ENCODE measurements around the gene APOC3.
"Not testable (repeated sequence)": the region's sequence is repeated elsewhere in the genome, so short reads cannot be mapped to it uniquely, and the experiment has no call there.

Gene APOC3

DNA sequence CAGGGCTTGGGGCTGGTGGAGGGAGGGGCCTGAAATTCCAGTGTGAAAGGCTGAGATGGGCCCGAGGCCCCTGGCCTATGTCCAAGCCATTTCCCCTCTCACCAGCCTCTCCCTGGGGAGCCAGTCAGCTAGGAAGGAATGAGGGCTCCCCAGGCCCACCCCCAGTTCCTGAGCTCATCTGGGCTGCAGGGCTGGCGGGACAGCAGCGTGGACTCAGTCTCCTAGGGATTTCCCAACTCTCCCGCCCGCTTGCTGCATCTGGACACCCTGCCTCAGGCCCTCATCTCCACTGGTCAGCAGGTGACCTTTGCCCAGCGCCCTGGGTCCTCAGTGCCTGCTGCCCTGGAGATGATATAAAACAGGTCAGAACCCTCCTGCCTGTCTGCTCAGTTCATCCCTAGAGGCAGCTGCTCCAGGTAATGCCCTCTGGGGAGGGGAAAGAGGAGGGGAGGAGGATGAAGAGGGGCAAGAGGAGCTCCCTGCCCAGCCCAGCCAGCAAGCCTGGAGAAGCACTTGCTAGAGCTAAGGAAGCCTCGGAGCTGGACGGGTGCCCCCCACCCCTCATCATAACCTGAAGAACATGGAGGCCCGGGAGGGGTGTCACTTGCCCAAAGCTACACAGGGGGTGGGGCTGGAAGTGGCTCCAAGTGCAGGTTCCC, at the start of gene APOC3:
Gene APOC3, plus strand, starts transcription at position 383 of the 659 bp plus-strand sequence. CDS start 676 bp downstream, outside the sequence.
- no peak for DNase-seq

DNA sequence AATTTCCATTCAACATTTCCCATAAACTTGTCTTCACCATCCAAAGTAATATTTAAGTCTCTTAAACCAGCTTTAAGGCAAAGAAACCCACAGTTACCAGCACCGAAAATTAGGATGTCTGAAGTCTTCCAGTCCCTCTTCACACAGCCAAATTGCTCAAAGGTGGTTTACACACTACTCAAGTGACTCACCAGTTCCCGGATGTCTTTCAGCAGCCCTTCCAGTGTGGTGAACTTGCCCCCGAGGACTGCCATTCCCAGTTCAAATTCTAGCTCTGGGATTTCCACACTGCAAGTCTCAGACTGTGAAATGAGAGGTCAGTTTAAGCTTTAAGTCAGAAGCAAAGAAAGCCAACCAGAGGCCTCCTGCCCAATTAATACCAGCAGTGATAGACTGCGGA, 47.0 kb upstream of the APOC3 start:
- no peak for DNase-seq

DNA sequence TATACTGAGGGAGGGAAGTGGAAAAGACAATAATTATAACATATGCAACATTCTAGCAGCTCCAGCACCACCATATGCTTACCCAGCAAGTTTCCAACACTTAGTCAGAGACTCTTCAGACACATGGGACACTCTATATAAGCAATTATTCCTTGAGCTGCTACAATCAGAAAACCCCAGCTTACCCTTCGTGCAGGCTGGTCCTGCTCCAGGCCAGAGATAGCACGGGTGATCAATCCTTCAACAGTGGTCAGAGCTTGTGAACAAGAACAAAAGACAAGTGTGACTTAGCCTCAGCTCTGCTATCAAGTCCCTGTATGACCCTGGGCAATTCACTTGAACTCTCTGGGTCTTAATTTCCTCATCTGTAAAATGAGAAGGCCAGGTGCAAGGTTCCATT, 43.4 kb upstream of the APOC3 start:
- no peak for DNase-seq

DNA sequence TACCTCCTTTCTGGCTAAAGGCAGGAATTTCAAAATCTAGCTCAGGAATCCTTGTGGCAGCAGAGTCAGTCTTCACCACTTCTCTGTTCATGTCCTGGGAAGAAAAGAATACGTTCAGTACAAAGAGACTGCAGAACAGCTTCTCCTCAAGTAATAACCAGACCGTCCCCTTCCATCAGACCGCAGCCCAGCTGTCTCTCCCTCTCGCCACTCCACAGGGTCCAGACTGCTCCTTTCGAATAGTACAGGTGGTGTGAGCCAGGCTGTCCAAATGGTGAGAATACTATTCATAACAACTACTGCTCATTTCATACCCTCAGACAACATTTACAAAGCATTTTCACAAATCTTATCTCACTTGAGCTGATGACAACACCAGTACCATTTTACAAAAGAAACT, 42.7 kb upstream of the APOC3 start:
- DNase-seq, result no peak

DNA sequence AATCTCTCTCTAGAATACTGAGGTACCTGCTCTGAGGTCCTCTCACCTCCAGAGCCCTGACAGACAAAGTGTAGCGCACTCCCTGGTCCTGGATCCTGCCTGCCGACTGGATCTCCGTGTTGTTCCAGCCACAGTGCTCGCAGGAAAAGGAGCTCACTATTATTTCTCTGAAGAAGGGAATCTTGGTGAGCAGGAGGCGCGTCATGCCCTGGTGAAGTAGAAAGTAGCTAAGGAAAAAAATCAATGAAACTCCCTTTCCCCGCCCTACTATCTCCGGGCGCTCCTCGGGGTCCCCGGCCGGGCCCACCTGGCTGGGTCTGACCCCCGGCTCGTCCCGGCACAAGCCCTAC, 42.3 kb upstream of the APOC3 start:
- DNase-seq, result no peak

DNA sequence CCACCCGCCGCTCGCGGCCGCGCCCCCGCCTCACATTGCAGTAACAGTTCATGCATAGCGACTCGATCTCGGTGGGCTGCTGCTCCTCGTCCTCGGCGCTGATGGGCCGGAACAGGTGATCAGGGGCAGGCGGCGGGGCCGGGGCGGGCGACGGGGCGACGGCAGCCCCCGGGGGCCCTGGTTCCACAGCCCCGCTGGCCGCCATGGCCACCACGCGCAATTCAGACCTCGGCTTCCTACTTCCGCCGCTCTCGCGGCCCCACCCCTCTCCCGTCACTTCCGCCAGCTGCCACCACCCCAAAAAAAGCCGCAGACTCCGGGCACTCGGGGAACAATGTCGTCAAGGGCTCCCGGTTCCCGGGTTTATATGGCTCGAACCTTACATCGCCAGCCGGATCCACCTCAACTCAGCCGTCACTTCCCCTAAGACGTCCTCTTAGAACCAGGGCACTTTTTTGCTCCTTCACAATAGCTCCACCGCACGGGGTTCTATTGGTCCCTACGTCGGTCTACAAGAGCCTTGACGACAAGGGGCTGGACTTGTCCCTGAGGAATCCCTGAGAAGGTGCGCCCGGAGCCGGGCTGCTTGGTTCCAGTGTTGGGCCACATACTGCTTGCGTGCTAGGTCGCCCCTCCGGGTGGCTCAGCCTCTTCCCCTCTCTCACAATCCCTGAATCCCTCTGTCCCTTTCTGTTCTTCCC, 41.8 kb upstream of the APOC3 start, which contains the start of gene ZPR1:
Gene ZPR1, minus strand, starts transcription at position 238 of the 701 bp plus-strand sequence. Its CDS starts 33 bp downstream, at position 205.
- DNase-seq, result peak; percentile 87

DNA sequence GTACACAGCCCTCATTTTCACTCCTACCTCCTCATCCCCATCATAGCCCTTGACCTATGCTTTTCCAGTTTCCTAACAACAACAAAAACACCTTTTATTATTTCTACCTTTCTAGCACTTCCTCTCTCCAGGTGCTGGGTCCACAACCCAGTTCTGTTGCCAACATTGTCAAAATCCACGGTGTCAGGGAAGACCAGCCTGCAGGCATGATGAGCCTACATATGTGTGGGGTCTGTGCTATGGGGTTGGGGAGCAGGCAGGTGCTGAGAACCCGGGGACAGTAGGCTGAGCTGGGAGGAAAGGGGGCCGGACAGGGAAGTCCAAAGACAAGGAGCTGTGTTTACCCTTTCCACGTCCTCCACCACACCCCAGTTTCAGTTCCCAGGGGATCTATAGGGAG, 41.2 kb upstream of the APOC3 start:
- DNase-seq, result no peak

DNA sequence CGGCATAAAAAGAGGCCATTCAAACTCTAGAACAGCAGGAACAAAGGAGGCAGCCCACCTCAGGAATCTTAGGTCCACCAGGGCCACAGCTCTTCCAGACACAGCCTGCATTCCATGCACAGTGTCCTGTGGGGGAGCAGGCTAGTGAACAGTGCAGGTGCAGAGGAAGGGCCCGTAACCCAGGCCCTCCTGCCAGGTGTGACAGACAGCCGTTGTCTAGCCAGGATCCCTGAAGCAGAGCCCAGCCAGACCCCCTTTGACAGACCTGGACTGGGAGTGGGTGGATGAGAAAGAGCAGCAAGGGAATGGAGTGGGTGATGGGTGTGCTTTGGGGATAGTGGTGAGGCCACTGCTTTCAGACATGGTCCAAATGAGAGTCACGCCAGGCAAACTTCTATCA, 40.7 kb upstream of the APOC3 start:
- no peak for DNase-seq

DNA sequence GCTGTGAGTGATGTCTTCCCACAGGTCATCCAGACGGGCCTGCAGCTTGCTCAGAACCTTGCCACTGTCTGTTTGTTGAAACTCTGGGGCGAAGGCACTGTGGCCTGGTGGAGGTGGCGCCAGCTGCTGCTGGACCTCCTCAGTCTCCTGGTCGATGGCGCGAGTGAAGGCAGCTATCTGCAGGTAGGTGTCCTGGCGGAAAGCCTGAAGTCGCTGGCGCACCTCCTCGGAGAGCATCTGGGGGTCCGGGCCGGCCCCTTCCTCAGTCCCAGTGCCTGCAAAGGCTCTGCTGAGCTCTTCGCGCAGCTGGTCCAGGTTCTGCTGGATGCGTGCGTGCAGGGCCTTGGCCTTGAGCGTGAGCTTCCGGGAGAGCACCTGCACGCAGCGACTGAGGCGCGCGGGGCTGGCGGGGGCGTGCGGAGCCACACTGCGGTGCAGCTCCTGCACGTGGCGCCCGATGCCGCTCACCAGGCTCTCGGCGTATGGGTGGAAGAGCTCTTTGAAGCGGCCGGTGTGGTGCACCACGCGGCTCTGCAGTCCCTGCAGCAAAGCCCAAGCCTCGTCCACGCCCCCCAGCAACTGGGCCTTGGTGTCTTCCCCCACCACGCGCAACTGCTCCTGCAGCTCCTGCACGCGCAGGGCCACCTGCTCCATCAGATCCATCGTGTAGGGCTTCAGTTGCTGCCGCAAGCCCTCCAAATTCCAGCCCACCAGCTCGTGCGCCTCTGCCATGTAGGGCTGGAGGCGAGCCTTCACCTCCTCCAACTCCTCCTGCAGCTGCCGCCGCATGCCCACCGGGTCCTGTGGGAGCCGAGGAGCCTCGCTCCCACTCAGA, 39.3 kb upstream of the APOC3 start:
- no peak for DNase-seq

DNA sequence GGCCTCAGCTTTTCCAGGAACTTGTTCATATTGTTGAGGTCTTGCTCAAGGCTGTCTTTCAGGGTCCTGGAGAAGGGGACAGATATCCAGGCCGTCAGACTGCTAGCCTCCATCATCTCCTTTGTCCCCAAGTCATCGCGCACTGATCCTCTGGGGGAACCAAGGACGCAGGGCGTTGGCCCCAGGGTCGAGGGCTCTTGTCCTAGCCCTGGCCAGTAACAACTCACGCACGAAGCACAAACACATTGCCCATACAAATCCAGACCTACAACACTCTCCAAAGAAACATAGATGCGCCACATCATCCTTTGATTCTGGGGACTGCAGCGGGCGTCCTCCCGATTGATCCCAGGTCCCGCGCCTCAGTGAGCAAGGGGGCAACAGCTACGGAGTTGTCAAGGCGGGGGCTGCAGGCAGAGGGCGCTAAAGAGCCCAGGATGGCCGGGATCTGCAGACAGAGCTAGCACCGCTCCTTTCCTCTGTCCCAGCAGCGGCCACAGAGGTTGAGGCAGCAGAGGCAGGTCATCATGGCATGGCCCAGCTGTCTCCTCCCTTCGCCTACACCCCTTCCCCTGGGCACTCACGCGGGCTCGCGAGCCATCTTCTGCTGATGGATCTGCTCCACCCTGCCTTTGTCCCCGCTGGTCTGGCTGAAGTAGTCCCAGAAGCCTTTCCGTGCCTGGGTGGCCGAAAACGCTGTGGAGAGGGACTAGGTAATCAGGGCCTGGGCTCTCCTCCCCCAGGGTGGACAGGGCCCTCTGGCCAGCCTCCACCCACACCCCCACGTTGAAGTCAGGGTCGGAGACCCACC, 38.5 kb upstream of the APOC3 start:
- DNase-seq, result peak; percentile 78

DNA sequence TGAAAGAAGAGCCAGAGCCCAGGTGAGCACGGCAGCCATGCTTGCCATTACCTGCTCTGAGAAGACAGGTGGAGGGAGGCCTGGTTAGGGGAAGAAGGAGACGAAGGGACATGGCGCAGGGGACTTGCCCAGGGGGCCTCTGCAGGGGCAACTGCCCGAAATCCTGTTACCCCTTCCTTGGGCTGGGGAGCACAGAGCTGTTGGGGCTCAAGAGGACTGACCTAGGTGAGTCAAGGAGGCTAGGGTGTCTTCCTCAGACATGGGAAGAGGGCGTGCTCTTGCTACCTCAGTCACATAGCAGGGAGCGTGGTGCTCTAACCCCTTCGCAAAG, 37.9 kb upstream of the APOC3 start, which contains the start of gene APOA5:
Gene APOA5, minus strand, starts transcription at position 67 of the 331 bp plus-strand sequence. Its CDS starts 19 bp downstream, at position 48.
- no peak for DNase-seq

DNA sequence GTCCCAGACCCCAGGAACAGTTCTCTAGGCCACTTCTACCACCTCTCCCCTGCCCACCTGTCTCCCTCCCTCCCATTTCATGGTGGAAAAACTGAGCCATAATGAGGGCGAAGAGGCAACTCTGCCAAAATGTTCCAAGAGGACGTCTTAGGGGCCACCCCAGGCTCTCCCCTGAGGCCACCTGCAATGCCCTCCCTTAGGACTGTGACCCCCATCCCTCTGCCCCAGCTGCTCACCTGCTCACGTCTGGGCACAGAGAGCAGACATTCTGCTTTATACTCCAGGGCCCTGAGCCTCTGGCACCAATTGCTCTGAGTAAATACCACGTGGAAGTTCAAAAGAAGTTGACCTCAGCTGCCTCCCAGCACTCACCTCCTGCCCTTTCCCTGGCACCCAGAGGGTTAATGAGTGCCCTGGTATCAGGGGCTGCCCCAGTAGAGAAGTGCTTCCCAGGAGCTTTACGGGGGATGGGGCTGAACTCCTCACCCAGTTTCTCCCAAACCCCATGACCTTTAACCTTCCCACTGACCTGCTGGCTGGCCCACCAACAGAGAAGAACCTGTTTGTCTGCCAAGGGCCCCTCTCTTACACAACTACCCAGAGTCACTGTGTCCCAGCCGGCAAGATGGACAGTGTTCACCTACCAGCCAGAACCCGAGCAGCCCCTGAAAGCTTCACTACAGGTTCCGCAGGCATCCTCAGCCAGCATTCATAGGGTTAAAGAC, 37.4 kb upstream of the APOC3 start:
- DNase-seq, result no peak

DNA sequence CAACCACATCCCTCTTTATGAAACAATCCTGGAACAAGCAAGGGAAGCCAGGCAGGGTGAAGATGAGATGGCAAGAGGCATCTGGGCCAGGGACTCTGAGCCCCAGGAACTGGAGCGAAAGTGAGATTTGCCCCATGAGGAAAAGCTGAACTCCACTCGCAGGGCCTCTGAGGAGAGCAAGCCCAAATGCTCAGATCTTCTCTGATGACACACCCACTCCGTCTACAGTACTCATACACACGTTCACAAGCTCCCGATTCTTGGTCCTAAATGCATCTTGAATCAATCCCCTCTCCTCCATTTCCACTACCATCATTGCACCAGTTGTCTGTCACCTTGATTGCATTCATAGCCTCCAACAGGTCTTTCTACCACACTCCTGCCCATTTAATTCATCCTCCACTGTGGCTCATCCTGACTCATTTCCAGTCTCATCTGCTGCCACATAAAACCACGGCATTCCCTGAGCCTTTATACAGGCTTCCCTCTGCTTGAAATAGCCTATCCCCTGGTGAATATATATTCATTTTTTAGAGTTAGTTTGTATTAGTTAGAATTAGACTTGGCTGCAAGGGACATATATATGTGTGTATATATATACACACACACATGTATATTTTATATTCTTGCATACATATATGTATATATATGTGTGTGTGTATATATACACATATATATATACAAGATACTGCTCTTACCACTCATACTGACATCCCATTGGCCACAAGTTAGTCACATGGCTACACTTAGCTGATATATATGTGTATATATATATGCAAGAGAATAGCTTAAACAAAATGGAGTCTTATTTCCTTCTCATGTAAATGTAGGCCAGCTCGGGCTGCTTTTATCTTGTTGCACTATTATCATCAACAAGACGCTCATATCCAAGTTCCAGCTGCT, 36.6 kb upstream of the APOC3 start:
- DNase-seq, result no peak

DNA sequence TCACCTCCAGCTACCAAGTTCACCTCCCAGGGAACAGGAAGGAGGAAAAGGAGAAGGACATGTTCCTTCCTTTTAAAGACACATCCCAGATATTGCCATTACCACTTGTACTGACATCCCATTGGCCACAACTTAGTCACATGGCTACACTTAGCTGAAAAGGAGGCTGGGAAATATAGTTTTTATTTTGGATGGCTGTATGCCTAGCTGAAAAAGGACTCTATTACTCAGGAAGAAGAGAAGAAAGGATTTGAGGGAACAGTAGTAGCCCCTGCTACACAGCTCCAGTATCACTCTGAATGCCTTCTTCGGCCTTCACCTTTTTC, 36.0 kb upstream of the APOC3 start:
- no peak for DNase-seq

DNA sequence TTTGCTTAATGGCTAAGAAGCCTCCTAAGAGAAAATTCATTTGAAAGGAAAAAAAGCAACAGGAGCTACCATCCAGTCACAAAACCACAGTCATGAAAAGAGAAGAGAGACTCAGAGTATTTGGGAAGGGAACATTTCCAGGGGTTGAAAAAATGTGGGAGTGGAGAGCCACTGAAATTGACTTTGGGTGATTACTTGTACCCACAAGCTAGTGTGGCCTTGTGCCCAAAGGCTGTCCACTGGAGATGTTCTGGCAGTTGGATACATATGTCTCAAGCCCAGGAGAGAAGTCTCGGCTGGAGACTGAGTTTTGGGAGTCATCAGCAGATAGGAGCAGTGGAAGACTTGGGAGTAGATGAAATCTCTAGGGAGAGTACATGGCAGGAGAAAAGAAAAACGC, 34.9 kb upstream of the APOC3 start:
- no peak for DNase-seq

DNA sequence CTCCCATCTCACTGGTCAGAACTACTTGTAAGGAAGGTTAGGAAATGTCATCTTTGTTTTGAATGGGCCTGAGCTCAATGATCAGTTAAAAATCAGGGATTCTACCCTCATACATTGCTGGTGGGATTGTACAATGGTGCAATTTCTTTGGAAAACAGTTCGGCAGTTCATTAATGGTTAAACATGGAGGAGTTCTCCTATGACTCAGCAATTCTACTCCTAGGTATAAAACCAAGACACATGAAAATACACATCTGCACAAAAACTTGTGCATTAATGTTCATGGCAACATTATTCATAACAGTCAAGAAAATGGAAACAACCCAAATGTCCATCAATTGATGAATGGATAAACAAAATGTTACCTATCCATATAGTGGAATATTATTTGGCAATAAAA, 33.2 kb upstream of the APOC3 start:
- DNase-seq, result no peak

DNA sequence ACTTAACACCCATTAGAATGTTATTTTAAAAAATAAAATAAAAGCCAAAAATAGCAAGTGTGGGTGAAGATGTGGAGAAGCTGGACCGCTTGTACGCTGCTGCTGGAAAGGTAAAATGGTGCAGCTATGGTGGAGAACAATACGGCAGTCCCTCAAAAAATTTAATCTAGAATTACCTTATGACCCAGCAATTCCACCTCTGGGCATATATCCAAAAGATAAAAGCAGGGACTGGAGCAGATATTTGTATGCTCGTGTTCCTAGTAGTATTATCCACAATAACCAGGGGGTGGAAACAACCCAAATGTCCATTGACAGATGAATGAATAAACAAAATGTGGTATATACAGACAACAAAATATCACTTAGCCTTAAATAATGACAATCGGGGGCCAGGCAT, 31.9 kb upstream of the APOC3 start:
- DNase-seq, result no peak

DNA sequence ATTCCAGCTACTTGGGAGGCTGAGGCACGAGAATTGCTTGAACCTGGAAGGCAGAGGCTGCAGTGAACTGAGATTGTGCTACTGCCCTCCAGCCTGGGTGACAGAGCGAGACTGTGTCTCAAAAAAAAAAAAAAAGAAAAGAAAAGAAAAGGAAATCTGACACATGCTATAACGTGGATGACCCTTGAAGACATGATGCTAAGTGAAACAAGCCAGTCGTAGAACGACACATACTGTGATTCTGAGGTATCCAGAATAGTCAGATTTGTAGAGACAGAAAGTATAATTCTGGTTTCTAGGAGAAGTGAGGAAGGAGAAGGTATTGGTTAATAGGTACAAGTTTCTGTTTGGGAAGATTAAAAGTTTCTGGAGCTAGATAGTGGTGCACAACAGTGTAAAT, 31.3 kb upstream of the APOC3 start:
- DNase-seq, result no peak

DNA sequence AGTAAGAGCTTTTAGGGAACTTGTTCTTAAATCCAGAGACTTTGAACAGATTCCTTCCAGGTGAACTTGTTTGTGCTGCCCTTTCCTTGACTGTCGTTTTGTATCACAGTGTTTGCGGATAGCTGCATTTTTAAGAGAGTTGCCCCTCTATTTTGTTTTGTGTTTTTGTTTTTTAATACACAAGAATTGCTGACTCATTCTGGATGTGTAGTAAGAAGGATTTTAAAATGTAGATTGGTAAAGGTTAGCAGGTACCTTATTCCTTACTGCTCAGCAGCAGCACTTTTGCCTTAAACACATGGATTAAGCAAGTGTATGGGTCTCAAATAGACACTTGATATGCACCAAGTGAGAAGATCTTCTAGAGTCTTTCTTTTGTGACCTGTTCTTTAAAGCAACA, 29.1 kb upstream of the APOC3 start:
- no peak for DNase-seq

DNA sequence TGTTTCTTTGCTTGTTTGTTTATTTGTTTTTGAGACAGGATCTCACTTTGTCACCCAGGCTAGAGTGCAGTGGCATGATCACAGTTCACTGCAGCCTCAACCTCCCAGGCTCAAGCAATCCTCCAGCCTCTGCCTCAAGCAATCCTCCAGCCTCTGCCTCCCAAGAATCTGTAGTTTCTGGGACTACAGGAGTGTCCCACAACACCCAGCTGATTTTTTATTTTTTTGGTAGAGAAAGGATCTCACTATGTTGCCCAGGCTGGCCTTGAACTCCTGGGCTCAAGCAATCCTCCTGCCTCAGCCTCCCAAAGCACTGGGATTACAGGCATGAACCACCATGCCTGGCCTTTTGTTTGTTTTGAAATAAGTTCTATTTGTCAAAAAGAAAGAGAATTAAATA, 28.0 kb upstream of the APOC3 start:
- DNase-seq, result not testable (repeated sequence)

DNA sequence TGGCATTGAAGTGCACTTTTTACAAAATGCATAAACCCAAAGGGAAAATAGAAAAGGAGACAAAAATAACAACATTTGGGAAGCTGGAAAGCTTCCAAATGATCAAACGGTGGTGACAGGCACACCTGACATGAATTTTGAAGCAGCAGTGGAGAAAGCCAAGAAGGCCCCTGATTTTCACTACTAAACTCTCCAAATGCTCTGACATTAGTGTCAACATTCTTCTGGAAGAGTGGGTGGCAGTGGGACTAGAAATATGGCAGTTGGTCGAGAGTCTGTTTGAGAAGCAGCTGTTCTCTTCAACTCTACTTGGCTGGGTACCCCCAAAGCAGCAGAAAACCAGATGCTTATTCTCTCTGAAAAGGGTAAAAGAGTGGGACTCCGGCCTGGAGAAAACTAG, 25.7 kb upstream of the APOC3 start:
- DNase-seq, result no peak
